GM10847 (cell line): ENCODE data around the gene NEU2.

ENCODE experiments used
- POLR2A ChIP-seq: IDR thresholded peaks from 2 replicates; pipeline ENCODE4 v1.6.1; 2011; ENCODE audit not compliant: insufficient read length; ENCODE audit errors: extremely low read depth

NEU2 gene

DNA sequence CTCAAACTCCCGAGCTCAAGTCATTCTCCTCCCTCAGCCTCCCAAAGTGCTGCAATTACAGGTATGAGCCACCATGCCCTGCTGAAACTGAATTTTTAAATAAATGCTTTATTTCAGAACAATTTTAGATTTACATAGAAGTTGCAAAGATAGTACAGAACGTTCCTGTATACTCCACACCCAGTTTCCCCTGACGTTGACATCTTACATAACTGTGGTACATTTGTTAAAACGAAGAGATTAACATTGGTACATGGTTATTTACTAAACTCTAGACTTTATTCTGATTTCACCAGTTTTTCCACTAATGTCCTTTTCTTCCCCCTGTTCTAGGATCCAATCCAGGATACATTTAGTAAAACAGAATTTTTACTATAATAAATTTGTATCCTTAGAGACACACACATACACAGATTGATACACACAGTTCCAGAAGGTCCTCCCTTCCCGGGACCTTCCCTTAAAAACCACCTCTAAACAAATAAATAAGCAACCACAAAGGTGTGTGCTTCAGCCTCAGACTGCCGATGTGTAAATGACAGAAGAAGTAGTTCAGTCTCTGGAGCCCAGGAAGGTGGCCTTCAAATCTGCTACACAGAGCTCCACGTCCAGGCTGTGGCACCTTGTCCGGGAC lies 6.9 kb downstream of the NEU2 start:
- TF ChIP-seq POLR2A = no peak

DNA sequence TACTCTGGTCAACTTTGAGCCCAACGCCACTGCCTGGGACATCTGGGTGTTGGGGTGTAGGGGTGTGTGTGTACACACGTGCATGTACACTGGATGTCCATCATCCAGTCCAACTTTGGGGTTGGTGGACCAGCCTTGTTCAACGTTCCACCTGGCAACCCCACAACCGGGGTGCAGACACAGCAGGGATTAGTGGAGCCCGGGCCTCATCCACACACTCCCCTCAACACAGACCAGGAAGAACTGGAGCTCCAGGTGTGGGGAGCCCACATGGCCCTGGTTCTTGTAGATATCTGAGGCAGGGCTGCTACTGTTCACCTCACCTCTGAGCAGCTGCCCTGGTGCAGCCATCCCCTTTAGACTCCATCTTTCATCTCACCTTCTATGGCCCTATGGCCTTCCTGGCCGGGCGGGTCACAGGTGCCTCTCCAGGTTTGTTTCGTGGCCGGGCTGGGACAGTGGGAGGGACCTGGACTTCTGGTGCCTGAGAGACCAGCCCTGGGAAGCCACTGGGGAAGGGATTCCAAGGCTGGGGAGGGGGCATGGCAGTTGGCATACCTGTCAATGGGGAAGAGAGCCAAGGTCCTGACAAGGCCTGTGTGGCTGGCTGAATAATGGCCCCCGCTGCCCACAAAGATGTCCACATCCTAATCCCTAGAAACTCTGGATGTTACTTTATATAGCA lies 7.5 kb downstream of the NEU2 start:
- TF ChIP-seq POLR2A = no peak

DNA sequence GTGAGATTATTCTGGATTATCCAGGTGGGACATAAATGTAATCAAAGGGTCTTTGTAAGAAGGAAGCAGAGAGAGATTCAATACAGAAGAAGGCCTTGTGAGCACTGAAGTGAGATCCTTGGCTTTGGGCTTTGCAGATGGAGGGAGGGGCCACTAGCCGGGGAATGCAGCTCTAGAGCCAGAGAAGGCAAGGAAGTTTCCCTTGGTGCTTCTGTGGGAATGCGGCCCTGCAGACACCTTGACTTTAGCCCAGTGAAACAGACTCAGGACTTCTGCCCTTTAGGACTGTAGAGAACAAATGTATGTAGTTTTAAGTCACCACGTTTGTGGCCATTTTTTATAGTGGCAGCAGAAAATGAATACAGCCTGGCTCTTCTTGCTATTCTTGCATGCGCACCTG lies 8.1 kb downstream of the NEU2 start:
- TF ChIP-seq POLR2A = no peak

DNA sequence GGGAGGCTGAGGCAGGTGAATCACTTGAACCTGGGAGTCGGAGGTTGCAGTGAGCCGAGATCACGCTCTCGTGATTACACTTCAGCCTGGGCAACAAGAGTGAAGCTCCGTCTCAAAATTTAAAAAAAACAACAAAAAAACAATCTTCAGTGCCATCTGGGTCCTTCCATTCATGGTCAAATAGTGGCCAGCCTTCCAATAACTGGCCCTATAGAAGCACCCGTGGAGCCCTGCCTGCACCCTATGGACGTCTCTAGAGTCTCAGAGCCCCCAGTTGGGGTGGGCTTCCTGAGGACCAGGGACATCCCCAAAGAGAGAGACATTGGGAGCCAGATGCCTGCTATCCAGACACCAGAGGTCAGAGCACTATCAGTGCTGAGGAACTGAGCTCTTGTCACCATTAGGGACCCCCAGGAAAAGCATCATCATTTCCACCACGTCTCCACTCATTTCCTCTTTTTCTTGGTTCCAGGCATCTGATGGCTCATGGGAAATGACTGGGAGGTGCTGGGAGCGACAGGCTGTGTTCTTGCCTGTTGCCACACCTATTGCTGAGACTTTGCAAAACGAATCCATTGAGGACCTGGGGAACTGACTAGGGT lies 9.4 kb downstream of the NEU2 start:
- TF ChIP-seq POLR2A = no peak

DNA sequence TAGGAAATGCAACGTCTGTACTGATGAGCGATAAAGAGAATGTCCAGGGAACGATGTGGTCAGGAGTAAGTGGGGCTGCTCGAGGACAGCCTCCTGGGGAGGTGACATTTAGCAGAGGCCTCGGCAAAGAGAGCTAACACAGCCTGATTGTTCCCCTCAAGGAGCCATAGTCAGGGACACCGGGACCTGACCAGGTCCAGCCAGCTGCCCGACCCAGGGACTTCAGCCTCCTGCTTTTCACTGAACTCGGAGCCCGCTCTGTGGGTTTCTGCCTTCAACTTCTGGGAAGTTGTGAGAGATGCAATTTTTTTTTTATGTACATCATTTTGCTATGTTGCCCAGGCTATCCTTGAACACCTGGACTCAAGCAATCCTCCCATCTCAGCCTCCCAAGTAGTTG lies 10.1 kb downstream of the NEU2 start:
- TF ChIP-seq POLR2A = no peak

DNA sequence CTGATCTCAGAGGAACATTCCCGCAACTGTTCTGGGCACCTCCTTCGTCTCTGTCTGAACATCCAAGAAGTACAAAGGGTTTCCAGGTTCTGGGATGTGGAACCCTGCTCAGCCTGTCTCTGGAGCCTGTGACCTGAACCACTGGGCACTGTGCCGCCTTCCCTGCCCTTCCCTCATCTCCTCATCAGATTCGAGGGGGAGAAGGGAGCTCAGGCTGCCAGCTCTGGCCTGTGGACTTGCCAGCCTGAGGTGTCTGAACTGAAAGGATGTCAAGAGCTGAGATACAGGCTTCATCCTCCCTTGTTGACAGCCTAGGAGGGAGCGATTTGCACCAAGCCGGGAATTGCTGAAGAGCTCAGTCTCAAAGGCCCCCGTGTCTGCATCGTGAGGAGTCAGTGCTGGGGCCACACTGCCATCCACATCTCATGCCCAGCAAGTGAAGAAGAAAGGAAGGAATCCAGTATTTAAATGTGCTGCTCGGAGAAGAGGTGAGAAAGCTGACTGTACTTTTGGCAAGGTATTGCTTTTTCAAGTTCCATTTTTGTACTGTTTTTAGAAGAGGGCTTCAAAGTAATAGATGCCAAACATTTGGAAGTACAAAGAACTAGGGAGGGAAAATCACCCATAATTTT lies 12.6 kb downstream of the NEU2 start:
- no peak for TF ChIP-seq POLR2A

DNA sequence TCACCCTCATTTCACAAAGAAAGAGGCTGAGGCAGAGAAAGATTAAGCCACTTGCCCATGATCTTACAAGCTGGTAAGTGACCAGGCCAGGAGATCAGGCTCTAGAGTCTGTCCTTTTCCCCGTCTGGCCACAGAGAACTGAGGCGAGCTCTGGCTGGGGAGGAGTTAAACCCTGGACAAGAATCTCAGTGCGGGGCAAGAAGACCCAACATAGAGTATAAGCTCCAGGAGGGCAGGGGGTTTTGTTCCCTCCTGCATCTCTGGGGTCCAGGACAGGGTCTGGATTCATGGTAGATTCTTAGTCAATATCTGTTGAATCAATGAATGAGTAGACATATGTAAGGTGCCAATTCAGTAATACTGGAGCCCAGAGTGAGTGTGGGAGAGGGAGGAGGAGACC lies 14.7 kb downstream of the NEU2 start:
- TF ChIP-seq POLR2A = no peak

DNA sequence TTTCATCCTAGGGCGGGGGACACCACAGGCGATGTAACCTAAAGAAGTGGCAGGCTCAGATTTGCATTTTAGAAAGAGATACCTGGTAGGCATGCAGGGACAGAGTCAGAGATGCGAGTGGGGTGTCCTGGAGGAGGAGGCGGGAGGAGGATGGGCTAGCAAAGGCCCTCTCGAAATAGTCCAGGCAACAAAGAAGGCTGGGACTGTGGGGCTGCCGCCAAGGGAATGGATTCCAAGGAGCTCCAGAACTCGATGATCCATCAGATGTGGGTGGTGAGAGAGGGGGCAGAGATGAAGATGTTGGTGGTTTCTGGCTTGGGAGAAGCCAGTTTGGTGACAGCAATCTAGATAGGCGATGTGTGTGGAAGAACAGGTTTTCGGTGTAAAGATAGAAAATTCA lies 15.2 kb downstream of the NEU2 start:
- TF ChIP-seq POLR2A = no peak

DNA sequence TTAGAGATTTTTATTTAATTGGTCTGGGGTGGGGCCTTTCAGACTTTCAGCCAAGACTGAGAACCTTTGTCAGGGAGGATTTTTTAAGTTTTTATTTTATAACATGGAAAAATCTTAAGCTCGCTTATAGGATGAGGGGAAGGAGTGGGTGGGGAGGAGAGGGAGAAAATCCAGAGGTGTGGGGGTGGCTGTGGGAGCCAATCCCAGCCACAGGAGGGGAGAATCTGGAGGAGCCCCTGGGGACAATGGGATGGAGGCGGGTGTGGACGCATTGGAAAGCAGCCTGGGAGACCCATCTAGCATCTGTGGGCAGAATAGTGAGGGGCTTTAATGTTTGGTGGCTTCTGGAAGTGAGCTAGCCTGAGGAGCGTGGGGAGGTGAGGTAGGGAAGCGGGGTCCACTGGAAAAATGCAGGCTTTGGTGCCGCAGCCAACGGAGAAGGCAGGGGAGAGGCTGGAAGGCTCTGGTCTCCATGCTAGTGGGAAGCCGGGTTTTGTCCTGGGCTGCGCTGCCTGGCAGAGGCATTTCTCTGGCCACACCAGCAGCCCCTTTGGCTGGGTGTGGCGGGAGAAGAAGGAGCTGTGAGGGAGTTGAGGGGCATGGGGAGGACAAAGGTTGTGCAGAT lies 16.2 kb downstream of the NEU2 start:
- no peak for TF ChIP-seq POLR2A

DNA sequence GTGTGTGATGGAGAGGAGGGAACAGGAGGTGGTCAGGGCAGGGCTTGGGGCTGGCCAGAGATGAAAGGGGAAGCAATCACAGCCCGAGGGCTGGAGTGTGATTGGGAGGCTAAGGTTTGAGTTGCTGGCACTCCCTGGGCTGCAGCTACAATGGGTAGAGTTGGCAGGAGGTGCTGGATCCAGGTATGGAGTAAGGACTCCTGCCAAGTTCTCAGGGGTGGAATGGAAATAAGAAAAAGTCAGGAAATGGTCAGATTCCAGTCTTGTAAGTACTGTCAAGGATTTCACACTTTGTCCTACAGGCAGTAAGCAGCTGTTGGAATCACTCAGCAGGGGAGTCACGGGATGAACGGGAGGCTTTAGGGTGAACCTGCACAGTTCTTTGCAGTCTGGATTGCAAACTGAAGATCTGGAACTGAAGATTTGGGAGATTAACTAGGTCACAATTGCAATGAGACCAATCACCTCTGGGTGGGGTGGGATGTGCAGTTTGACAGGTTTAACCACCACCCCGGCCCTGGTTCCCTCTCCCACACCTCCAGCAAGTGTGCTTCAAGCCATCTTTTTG lies 16.8 kb downstream of the NEU2 start:
- no peak for TF ChIP-seq POLR2A

DNA sequence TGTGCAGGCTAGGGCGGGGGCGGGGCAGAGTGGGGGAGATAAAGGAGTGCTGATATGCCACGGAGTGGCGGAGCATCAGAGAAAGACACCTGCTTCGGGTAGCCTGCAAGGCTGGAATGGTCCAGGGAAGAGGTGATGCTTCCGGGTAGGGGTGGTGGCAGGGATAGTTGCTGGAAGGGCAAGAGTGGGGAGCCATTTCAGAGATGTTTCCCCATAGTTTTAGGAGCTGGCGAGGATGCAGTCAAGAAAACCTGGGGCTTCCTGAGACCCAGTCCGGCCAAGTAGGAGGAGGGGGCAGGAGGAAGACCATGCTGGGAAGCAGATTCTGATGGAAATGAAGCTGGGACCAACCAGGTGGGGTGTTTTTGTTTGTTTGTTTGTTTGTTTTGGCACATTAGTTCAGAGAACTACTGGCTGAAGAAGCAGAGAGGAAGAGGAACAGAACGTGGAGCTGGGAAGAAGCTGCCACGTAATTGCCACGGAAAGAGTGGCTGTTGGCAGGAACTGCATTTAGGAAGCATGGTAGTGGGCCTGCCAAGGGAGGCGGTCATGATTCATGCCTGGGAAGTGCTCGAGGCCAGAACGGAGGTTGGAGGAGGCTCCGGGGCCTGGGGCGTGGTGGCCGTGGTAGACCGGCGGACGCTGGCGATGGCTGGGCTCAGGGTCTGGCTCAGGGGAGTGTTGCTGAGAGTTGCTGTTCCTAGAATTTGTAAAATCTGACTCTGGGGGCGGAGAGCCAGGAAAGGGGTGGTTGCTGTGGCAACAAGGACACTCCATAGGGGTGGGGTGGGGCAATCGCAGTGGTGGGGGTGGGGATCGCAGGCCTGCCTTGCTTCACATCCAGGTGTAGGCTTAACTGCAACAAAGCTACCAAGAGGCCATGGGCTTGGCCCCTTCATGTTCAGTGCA lies 19.0 kb downstream of the NEU2 start:
- no peak for TF ChIP-seq POLR2A

DNA sequence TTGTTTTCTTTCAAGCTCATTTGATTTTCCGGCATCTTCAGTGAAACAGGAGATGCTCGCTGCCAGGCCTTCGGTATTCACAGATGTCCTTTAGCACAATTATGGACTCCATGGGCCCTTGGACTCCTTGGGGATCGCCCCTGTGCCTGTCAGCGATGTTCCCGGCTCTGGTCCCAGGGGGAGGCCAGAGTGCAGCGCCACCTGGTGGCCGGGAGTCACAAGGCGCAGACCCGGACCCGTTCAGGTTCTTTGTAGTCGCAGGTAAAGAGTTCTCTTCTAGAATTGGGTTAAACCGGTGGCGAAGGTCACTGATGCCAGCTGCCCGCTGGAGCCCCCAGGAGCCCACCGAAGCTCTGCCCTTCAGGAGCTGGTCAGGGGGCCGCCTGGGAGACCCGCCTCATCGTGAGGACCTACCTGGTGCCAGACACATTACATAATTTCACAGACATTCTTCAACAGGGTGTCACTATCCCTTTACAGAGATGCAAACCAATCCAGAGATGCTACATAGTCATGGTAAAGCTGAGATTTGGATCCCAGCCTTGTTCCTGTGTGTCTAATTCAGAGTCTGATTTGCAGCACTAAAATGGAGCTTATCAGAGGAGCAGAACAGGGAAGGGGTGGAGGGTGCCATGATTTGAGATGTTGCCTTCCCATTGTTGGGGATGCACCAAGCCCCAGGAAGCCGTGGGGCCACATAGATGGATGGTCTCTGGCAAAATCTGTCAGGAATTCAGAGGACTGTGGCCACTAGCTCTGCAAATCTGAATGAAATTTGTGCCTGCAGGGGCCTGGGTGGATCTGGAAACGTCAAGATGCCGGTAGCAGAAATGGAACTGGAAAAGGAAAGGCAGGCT lies 21.7 kb downstream of the NEU2 start:
- TF ChIP-seq POLR2A = no peak

DNA sequence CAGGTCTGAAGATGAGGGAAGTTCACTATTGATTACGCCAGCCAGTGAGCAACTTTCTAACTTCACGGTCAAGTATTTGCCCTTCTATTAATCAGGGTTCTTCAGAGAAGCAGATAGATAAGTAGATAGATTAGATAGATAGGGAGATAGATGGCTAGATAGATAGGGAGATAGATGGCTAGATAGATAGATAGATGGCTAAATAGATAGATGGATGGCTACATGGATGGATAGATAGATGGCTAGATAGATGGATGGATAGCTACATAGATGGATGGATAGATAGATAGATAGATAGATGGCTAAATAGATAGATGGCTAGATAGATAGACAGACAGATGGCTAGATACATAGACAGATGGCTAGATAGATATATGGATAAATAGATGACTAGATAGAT lies 22.9 kb downstream of the NEU2 start:
- no peak for TF ChIP-seq POLR2A
